ENCODE measurements around the gene ZNF318. TPM values are rescaled to one million over a fixed set of nuclear protein-coding genes. Genes with fewer than 3 reads are reported as not detected.

The ZNF318 gene
- total and polyA plus RNA-seq, 10 donors = 8.6 to 56.9 (median 33.1) TPM

DNA sequence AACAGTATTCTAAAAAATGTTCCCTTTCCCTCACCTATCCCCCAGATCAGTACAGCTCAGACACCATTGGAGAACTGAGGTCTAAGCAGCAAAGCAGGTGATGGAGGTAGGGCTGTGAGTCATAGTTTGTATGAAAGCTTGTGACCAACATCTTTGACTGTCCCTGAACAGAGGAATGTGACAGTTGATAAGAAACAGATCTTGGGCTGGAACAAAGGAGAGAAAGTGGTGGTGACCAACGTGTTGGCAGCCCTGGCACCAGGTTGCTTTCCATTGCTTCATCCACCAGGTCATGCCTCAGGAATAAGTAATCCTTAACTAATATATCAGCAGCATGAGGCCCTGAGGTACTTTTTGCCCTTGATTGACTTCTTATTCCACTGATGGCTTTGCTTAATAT lies 40.9 kb downstream of the ZNF318 start:
- Histone ChIP-seq H3K27ac (no peak overlapping the region), H3K4me3 (no peak overlapping the region), H3K36me3 (peaks cover 0 to 23% (median 0%) of the 10 kb centered on the region in 6 donors), H3K4me1 (peaks cover 0 to 21% (median 3%) of the 10 kb centered on the region in 6 donors), H3K27me3 (replicated peaks in 1 of 7) (no peaks in the 10 kb centered on the region), H3K9me3 (no peaks in the 10 kb centered on the region)
- no peak for DNase-seq
- TF ChIP-seq, protein P1, sequence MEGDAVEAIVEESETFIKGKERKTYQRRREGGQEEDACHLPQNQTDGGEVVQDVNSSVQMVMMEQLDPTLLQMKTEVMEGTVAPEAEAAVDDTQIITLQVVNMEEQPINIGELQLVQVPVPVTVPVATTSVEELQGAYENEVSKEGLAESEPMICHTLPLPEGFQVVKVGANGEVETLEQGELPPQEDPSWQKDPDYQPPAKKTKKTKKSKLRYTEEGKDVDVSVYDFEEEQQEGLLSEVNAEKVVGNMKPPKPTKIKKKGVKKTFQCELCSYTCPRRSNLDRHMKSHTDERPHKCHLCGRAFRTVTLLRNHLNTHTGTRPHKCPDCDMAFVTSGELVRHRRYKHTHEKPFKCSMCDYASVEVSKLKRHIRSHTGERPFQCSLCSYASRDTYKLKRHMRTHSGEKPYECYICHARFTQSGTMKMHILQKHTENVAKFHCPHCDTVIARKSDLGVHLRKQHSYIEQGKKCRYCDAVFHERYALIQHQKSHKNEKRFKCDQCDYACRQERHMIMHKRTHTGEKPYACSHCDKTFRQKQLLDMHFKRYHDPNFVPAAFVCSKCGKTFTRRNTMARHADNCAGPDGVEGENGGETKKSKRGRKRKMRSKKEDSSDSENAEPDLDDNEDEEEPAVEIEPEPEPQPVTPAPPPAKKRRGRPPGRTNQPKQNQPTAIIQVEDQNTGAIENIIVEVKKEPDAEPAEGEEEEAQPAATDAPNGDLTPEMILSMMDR (IDR thresholded peaks at IDR 0.05 in 8 of 11, conservative IDR thresholded peaks at IDR 0.05 in 3 of 11) = no peak
- TF ChIP-seq POLR2AphosphoS5 (IDR thresholded peaks at IDR 0.05) = no peak
- no peak for TF ChIP-seq POLR2A (IDR thresholded peaks at IDR 0.05)
- WGBS, 5 donors = 35 to 74% (median 61%) methylated on average over 1 of the region's 1 CpG
- intact Hi-C loops (cut with DNase I; ENCODE audit: low total_unique reads) = no loop called here

DNA sequence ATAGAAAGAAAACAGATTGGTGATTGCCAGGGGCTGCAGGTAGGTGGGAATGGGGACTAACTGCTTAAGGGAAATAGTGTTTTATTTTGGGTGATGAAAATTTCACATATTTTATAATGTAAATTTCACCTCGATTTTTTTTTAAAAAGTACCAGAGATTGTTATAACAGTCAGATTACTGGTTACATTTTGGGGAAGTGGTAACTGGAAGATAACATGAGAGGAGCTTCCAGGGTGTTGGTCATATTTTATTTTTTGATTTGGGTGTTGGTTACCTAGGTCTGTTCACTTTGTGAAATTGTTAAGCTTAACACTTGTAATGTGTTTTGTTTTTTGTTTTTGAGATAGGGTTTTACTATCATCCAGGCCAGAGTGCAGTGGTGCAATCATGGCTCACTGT lies 43.6 kb downstream of the ZNF318 start:
- intact Hi-C loops (cut with DNase I; ENCODE audit: low total_unique reads) = no loop called here

DNA sequence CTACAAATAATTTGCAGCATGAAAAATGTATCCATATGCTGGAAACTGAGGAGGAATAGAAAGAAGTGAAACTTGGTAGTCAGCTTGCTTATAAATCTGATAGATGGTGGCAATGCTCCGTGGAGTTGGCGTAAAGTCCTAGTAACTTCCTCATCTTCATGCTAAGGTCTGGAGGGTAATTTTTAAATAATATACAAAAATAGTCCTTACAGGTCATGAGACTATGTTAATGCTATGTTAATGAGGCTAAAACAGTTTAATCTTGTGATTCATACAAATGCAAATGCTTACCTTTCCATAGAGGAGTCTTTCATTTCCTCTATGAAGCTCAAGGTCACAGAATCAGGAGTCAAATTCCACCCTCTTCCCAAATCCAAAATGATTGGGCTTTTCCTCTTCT lies 51.4 kb downstream of the ZNF318 start:
- 61 to 73% (median 72%) methylated on average over 2 of the region's 2 CpGs for WGBS, 5 donors
- TF ChIP-seq POLR2AphosphoS5 (IDR thresholded peaks at IDR 0.05) (no peak), POLR2A (IDR thresholded peaks at IDR 0.05) (no peak)
- TF ChIP-seq, protein P1 (IDR thresholded peaks at IDR 0.05 in 8 of 11, conservative IDR thresholded peaks at IDR 0.05 in 3 of 11) = no peak
- Histone ChIP-seq H3K4me3 (no peak overlapping the region), H3K27ac (peak overlapping the region in 3 of 8 donors; percentile 9 to 49 (median 15)), H3K4me1 (peaks cover 0 to 73% (median 18%) of the 10 kb centered on the region in 6 donors), H3K9me3 (no peaks in the 10 kb centered on the region), H3K27me3 (replicated peaks in 1 of 7) (no peaks in the 10 kb centered on the region), H3K36me3 (no peaks in the 10 kb centered on the region)
- intact Hi-C loops (cut with DNase I; ENCODE audit: low total_unique reads) = no loop called here
- no peak for DNase-seq

More for the DNA sequence above, 43.6 kb downstream of the ZNF318 start:
- 32 to 40% (median 39%) methylated on average over 1 of the region's 1 CpG for WGBS, 5 donors
- no peaks in the 10 kb centered on the region for H3K27me3 ChIP-seq (replicated peaks in 1 of 7)
- DNase-seq = no peak
- TF ChIP-seq, protein P1 (IDR thresholded peaks at IDR 0.05 in 8 of 11, conservative IDR thresholded peaks at IDR 0.05 in 3 of 11) = no peak
- no peak for TF ChIP-seq POLR2AphosphoS5 (IDR thresholded peaks at IDR 0.05)
- TF ChIP-seq POLR2A (IDR thresholded peaks at IDR 0.05) = no peak
- peaks cover 0 to 21% (median 1%) of the 10 kb centered on the region in 6 donors for H3K4me1 ChIP-seq
- H3K36me3 ChIP-seq = peaks cover 0 to 23% (median 0%) of the 10 kb centered on the region in 6 donors
- no peaks in the 10 kb centered on the region for H3K9me3 ChIP-seq
- H3K4me3 ChIP-seq = no peak overlapping the region
- H3K27ac ChIP-seq = no peak overlapping the region

DNA sequence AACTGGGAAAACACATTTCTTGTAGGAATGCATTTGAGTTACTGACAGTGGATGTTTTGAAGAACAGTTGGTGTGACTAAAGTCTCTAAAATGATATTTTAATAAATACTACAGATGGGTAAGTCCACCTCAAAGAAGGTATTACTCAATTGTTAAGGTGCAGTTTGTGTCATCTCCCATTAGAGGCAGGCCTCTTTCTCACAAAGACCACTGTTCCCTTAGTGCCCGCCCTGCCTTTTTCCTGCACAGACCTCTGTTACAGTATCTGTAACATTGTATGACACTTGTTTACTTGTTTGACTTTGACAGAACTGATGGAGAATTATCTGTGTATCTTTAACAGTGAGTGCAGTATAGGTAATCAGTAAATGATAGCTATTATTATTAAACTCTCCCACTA lies 55.6 kb downstream of the ZNF318 start:
- peaks cover 0 to 7% (median 0%) of the 10 kb centered on the region in 7 donors for H3K27me3 ChIP-seq (replicated peaks in 1 of 7)
- TF ChIP-seq POLR2AphosphoS5 (IDR thresholded peaks at IDR 0.05) (no peak), POLR2A (IDR thresholded peaks at IDR 0.05) (no peak)
- TF ChIP-seq, protein P1 (IDR thresholded peaks at IDR 0.05 in 8 of 11, conservative IDR thresholded peaks at IDR 0.05 in 3 of 11) = no peak
- 75 to 93% (median 83%) methylated on average over 1 of the region's 1 CpG for WGBS, 5 donors
- no peaks in the 10 kb centered on the region for H3K36me3 ChIP-seq
- peak overlapping the region in 1 of 8 donors; percentile 77 for H3K27ac ChIP-seq
- no peak overlapping the region for H3K4me3 ChIP-seq
- DNase-seq = no peak
- intact Hi-C loops (cut with DNase I; ENCODE audit: low total_unique reads) = no loop called here
- H3K4me1 ChIP-seq = peaks cover 0 to 98% (median 38%) of the 10 kb centered on the region in 6 donors
- H3K9me3 ChIP-seq = no peaks in the 10 kb centered on the region

Data from spleen (tissue), 11 donors.